Raji (cell line): Measurements from ENCODE around the gene ZNF593.

Experiments
- POLR2A ChIP-seq: IDR thresholded peaks from 2 replicates; pipeline ENCODE4 v1.6.1; 2011; ENCODE audit warnings: low read depth, low read length, control low read depth; ENCODE audit not compliant: insufficient read depth

Gene ZNF593

DNA sequence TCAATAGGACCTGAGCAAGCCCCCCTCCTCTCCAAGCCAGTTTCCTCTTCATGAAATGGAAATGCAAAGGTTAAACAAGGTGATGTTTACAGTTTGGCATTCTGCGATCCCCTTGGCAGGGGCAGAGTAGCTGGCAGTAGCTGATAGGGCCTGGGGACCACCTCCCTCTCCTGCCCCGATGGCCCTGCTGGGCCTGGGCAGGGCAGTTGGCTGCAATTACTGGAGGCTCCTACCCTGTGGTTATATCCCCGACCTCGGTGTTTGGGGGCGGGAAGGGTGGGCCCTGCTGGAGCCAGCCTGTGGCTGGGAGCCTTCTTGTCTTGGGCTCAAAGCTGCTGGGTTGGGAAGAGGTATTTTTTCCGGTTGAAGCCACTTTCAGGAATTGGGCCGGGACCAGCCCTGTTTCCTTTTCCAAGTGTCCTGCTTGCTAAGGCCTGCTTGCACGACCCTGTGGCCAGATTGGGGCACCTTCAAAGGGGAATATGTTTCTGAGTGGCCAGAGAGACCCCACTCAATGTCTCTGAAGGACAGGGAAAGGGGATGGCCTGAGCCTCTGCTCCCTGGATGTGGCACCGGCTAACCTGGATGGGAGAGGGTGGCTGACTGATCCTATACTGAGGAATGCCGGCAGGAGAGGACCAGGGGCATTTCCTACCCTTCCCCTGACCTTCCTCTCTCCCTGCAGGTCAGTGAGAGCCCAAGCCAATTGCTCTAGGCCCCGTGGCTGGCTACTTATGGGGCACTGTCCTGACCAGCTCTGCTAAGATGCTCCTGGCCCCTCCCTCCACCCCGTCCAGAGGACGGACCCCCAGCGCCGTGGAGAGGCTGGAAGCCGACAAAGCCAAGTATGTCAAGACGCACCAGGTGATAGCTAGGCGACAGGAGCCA, 8.9 kb upstream of the ZNF593 start:
- no peak for TF ChIP-seq POLR2A

DNA sequence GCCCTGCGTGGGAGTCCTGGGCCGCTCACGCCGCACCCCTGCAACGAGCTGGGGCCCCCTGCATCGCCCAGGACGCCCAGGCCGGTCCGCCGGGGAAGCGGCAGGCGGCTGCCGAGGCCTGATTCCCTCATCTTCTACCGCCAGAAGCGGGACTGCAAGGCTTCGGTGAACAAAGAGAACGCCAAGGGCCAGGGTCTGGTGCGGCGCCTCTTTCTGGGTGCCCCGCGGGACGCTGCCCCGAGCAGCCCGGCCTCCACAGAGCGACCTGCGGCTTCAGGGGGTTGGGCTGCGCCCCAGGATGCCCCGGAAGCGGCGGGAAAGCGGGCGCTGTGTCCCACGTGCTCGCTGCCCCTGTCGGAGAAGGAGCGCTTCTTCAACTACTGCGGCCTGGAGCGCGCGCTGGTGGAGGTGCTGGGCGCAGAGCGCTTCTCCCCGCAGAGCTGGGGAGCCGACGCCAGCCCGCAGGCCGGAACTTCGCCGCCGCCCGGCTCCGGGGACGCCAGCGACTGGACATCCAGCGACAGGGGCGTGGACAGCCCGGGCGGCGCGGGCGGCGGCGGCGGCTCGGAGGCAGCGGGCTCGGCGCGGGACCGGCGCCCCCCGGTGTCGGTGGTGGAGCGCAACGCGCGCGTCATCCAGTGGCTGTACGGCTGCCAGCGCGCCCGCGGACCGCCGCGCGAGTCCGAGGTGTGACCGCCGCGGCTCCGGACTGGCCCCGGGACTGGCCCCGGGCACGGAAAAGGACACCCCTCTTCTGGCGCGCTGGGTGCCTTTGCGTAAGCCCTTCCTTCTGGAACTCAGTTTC, 8.1 kb upstream of the ZNF593 start:
- TF ChIP-seq POLR2A, result no peak

DNA sequence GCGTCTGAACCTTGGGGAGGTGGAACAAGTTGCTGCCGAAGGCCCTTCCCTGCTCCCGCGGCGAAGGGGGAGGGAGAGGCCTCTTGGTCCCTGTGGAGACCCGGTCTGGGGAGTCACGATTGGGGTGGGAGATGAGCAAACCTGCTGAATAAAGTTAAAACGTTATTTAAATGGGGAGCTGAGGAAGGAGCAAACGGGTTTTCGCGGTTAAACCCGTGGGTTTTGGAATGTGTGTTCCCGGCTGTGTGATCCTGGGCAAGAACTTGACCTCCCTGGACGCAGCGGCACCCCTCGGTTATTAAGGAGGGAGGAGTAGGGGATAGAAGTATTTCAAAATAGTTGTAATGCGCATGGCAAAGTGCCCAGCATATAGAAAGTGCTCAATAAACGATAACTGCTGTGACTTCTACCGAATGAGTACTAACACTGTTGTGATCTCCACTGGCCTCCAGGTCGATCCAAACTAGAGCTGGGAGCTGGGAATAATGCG, 7.4 kb upstream of the ZNF593 start:
- TF ChIP-seq POLR2A, result no peak

DNA sequence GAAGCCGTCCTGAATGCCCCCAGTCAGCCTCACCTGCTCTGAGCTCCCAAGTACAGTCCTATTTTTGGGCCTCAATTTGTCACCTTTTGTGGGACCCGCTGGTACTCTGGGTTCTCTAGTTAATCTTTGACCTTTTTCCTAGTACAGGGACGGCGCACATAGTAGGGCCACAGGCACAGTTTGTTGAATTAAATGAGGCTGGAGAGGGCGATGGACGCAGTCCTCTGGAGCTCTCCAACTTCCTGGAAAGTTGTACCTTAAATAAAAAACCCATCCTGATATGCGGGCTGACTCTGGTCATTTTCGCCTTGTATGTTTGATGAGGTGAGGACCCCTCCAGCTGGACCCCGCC, 6.0 kb upstream of the ZNF593 start:
- TF ChIP-seq POLR2A, result no peak

DNA sequence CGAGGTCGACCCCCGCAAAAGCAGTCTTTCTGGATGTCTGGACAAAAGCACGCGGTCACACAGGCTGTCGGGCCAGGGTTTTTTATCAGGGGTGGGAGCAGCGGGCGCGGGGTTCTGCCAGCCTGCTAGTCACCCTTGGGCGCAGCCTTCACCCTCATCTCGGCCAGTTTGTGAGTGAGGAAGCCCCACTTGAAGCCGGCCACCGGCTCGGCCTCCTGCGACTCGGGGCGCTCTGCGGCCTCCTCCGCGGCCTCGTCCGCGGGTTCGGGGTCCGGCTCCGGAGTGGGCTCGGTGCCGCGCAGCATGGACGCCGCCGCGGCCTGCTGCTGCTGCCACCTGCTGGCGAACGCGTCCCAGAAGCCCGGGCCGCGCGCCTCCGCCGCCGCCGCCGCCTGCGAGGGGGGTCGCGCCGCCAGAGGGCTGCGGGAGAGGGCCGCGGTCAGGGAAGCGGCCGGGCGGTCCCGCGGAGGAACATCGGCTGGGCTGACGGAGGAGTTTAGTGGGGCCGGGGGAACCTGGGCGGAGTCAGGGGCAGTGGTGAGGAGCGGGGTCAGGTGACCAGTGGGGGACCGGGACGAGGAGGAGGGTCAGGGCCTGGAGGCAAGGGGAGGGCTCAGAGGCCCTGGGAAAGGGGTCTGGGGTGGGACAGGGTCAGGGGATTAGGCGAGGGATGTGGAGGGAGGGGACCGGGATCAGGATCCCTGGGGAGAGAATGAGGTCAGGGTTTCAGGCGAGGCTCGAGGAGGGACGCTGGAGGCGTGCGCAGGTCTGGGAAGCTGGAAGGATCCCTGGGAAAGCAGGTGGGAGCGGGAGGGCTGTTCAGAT, 5.5 kb upstream of the ZNF593 start:
- no peak for TF ChIP-seq POLR2A

DNA sequence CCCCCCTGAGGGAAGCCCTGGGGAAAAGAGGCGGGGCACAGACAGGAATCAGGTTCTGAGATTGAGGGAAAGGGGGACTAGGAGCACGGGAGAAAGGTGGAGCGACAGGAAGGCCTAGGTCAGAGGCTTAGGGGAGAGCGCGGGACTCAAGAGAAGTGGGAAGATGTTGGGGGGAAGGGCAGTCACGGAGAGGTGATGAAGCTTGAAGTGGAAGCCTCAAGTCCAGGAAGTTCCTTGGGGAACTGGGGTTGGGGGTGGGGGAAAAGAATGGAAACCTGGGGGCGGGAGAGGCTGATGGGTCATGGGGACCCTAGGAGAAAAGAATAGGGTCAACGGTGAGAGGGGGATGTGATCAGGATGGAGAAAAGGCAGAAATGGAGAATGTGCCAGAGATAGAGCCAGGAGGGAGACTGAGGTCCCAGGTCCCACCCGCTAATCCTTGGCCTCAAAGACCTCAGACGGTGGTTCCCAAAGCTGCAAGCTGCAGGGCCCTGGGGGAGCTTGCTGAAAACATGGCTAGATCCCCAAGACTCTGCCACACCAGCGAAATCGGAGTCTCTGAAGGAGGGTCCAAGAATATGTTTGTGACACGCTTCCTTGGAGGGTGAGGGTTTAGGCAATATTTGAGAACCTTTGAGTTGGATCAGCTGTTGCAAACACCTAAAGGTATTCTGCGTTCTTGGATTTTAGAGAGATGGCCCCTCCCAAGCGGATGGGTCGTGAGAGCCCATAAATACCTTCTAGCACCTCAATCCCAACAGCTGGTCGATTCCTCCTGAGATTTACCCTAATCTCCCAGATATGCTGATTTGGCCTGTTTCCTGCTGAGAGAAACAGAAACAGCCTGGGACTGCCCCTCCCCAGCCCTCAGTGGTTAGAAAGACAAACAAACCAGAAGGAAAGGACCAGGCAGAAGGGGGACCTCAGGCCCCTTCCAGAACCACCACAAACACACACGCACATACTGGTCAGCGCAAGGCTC, 4.6 kb upstream of the ZNF593 start:
- TF ChIP-seq POLR2A, result no peak

DNA sequence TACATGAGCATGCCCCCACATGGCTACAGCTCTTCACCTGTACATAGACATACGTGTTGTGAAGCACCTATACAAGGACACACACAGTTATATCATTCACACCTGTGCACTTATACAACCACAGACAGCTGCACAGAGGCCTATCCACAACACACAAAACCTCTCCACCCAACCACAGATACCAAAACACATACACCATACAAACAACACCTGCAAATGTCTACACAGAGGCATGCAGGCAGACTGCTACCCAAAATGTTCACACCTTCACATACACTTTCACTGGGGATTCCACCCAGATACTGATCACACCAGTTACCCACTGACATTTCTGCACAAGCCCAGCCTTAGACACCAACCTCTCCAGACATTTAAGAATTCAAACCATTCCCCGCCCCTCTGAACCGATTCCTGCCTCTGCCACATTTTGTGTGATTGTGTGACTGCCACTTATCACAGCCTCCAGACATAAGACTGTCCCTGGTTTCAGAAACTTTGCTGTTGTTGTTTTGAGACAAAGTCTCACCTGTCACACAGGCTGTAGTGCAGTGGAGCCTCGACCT, 2.9 kb upstream of the ZNF593 start:
- TF ChIP-seq POLR2A, result no peak

DNA sequence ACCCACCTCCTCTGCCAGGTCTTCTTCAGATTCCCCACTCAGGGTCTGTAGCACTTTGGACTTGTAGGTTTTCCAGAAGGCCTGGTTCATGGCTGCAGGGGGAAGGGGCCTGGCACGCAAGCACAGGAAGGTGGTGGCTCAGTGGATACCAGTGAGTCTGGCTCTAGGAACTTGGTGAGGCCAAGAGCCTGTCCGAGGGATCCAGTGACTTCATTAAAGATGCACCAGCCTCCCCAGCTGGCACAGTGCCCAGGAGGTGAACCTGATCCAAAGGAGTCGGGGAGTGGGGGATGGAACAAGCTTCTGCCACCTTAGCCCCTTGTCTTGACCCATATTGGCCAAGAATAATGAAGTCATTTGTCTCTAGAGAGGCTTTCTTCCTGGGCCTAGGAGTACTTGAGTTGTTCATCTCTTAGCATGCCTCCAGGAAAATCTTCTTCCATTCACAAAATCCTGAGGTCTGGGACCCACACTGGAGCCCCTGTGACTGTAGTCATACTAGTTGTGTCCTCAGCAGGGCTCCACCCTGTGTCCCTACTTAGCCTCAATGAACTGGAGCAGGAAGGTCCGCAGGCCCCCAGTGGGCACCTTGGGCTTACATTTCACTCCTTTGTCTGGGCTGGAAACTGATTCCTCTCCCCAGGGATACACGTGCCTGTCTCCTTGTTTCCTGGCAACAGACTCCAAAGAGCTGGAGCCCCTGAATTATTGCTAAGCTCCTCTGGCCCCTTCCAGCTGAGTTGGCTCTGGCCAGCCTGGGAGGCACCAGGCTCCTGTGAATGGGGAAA, 1.1 kb upstream of the ZNF593 start, which contains the start of gene C1orf232:
TSS of gene C1orf232 (minus strand) at position 554 of the 788 bp plus-strand sequence. CDS start at position 90, 464 bp downstream.
- TF ChIP-seq POLR2A, result no peak

DNA sequence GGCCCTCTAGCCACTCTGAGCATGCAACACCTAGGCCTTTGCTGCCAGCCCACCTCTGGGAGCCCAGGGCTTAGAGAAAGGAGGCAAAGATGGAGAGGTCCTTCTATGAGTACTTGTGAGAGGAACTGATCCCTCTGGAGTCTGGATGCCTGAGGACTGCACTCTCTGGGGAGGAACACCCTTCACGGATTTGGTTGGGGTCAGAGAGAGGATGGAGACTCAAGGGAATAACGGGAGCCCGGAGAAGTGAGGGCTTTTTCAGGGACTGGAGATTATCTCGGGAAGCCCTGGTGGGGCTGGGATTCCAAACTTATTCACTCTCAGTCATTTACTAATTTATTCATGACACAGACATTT, 532 bp upstream of the ZNF593 start:
- TF ChIP-seq POLR2A, result no peak

DNA sequence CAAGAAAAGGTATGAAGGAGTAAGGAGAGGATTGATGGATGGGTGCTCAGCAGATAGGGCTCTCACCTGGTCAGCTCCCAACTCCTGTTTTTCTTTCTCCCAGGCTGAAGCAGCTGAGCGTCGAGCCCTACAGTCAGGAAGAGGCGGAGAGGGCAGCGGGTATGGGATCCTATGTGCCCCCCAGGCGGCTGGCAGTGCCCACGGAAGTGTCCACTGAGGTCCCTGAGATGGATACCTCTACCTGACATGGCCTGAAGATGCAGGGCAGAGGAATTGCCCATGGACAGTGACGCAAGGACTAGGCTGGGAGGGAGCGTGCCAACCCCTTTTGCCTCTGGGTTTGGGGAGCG, 739 bp downstream of the ZNF593 start:
- TF ChIP-seq POLR2A, result no peak

DNA sequence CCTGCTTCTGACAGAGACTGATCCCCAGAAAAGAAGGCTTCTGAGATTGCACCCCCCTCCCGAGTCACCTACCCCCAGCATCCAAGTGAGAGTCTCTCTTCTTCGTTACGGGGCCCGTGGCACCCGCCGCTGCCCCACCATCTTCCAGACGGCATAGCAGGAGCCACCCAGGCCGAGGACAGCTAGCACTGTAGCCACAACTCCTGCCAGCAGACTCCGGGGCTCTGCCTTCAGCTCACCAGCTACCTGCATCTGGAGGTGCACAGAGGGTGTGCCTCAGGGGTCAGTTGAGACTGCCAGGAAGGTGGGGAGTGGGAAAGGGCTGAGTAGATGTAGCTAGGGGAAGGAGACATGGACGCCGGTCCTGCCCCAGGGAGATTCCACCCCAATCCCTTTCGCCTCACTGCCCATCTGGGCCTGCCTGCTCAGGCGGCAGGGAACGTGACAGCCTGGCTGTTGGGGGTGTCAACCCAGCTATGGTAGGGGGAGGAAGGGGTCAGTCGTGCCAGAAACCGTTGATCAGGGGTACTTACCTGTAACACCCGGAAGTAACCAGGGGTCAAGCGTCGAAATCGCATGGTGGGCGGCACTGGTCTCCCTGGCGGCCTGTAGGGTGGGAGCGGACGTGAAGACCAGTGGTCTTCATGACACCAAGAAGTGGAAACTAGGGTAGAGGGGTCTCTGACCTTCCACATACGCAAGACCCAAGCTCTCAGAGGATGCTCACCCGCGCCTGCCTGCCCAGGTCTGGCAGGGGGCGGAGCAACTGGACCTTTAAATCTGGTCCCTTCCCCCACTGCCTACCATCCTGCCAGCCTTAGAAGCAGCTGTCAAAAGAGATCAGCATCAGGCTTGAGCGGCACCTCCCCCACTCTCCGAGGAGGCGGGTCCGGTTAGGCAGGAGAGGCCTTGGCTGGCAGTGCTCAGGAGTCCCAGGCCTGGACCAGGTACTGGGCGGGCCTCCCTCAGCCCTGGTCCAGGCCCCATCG, 1.7 kb downstream of the ZNF593 start, which contains the start of gene ZNF593OS:
TSS of gene ZNF593OS (minus strand) at position 749 of the 989 bp plus-strand sequence. CDS start at position 578, 171 bp downstream.
- no peak for TF ChIP-seq POLR2A

DNA sequence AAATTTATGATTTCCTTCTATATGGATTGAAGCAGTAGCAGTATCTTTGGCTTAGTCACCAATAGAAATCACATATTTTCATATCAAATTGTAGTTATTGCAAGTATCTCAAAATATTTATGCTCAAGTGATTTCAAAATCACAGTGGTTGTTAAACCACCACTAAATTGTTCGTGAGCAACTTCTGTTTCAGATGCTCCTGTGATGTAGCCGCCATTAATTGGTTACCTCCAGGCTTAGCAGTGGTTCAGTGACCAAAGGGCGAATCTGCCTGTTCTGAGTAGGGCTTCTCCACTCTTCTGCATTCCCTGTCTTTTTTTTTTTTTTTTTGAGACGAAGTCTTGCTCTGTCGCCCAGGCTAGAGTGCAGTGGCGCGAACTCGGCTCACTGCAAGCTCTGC, 5.6 kb downstream of the ZNF593 start:
- no peak for TF ChIP-seq POLR2A

DNA sequence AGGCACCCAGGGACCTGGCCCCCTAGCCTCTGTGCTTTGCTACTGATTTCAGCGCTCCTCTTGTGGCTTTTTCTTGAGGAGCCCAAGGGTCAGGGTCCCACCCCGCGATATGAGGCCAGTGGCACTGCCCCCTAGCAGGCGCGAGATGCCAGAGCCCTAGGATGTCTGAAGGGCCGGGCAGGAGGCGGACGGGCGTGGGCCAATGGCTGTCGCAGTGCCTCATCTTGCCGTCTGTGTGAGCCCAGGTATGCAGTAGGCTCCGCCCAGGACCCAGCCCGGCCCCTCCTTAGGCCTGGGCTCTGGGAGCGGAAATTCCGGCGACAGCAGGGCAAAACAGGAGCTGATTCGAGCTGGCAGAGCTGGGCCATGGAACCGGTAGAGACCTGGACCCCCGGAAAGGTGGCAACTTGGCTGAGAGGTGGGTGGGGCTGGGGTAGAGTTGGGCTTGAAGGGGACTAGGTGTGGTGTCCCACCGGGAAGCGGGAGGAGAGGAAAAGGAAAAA, 7.5 kb downstream of the ZNF593 start, which contains the start of gene CNKSR1:
TSS of gene CNKSR1 (plus strand) at position 310 of the 503 bp plus-strand sequence. CDS start at position 367, 57 bp downstream.
- TF ChIP-seq POLR2A, result no peak
